ENCODE data around the gene AMPD3. TPM values are rescaled to one million over a fixed set of nuclear protein-coding genes. Genes with fewer than 3 reads are reported as not detected.

The AMPD3 gene
- total RNA-seq, 1 donor from 2014 or later = 3.0 TPM

DNA sequence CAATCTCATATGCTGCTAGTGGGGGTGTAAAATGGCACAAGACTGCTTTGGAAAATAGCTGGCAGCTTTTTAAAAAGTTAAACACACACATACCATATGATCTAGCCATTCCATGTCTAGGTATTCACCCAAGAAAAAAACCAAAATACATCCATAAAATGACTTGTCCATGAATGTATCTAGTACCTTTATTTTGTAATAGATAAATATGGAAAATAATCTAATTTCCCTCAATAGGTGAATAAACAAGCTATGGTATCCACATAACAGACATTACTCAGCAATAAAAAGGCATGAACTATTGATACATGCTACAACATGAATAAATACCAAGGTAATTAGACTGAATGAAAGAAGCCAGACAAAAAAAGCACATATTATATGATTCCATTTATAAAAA lies 63.1 kb downstream of the AMPD3 start:
- H3F3A ChIP-seq (ENCODE audit: low read depth) = no peaks in the 10 kb centered on the region
- no peak for DNase-seq (ENCODE audit: low spot score)
- Mint-ChIP-seq H3K4me3 (no peak overlapping the region), H3K9me3 (no peaks in the 10 kb centered on the region), H3K27me3 (ENCODE audit: insufficient read depth, low read depth) (no peaks in the 10 kb centered on the region), H3K4me1 (no peaks in the 10 kb centered on the region), H3K27ac (no peak overlapping the region), H3K36me3 (peaks cover 4% of the 10 kb centered on the region)
- H4K20me1 ChIP-seq (ENCODE audit: low read depth) = no peaks in the 10 kb centered on the region
- H3K9ac ChIP-seq = no peak overlapping the region
- H3K9me3 ChIP-seq (ENCODE audit: low read depth) = no peaks in the 10 kb centered on the region
- no peaks in the 10 kb centered on the region for H3K79me2 ChIP-seq (ENCODE audit: low read depth)
- H3K4me1 ChIP-seq = no peaks in the 10 kb centered on the region
- no peak overlapping the region for H3K4me3 ChIP-seq
- H3K27ac ChIP-seq = no peak overlapping the region
- no peaks in the 10 kb centered on the region for H3K36me3 ChIP-seq
- H2AFZ ChIP-seq (replicated peaks) = no peak overlapping the region
- H3K4me2 ChIP-seq = no peak overlapping the region
- H3K27me3 ChIP-seq = no peaks in the 10 kb centered on the region
- TF ChIP-seq EZH2phosphoT487 (IDR thresholded peaks at IDR 0.05) (no peak), EZH2 (IDR thresholded peaks at IDR 0.05) (no peak)
- TF ChIP-seq, protein P1, sequence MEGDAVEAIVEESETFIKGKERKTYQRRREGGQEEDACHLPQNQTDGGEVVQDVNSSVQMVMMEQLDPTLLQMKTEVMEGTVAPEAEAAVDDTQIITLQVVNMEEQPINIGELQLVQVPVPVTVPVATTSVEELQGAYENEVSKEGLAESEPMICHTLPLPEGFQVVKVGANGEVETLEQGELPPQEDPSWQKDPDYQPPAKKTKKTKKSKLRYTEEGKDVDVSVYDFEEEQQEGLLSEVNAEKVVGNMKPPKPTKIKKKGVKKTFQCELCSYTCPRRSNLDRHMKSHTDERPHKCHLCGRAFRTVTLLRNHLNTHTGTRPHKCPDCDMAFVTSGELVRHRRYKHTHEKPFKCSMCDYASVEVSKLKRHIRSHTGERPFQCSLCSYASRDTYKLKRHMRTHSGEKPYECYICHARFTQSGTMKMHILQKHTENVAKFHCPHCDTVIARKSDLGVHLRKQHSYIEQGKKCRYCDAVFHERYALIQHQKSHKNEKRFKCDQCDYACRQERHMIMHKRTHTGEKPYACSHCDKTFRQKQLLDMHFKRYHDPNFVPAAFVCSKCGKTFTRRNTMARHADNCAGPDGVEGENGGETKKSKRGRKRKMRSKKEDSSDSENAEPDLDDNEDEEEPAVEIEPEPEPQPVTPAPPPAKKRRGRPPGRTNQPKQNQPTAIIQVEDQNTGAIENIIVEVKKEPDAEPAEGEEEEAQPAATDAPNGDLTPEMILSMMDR (IDR thresholded peaks at IDR 0.05) = no peak

DNA sequence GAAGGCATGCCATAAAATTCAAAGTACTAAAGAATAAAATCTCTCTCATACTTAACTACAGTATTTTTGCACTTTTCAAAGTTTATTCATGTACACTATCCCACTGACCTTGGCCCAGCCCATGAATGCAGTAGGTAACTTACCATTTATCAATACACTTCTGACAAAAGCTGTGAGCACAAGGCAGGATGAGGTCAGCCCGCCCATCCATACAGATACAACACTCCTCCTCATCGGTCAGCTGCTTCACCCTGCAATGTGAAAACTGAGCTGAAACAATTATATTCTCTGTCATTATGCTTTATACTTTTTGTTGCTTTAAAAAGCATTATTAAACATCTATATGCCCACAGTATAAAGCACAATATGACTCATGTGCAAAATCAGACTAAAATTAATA lies 63.8 kb downstream of the AMPD3 start:
- no peak overlapping the region for H3K27ac Mint-ChIP-seq
- H3F3A ChIP-seq (ENCODE audit: low read depth) = no peaks in the 10 kb centered on the region
- no peaks in the 10 kb centered on the region for H3K9me3 ChIP-seq (ENCODE audit: low read depth)
- no peaks in the 10 kb centered on the region for H4K20me1 ChIP-seq (ENCODE audit: low read depth)
- no peak for DNase-seq (ENCODE audit: low spot score)
- no peak overlapping the region for H3K4me3 ChIP-seq
- H3K4me3 Mint-ChIP-seq = no peak overlapping the region
- no peak overlapping the region for H2AFZ ChIP-seq (replicated peaks)
- H3K27me3 Mint-ChIP-seq (ENCODE audit: insufficient read depth, low read depth) = no peaks in the 10 kb centered on the region
- H3K36me3 ChIP-seq = no peaks in the 10 kb centered on the region
- TF ChIP-seq, protein P1 (IDR thresholded peaks at IDR 0.05) = no peak
- TF ChIP-seq EZH2phosphoT487 (IDR thresholded peaks at IDR 0.05) (no peak), EZH2 (IDR thresholded peaks at IDR 0.05) (no peak)
- no peak overlapping the region for H3K4me2 ChIP-seq
- no peaks in the 10 kb centered on the region for H3K4me1 Mint-ChIP-seq
- H3K9ac ChIP-seq = no peak overlapping the region
- no peaks in the 10 kb centered on the region for H3K9me3 Mint-ChIP-seq
- H3K27ac ChIP-seq = no peak overlapping the region
- H3K36me3 Mint-ChIP-seq = peaks cover 6% of the 10 kb centered on the region
- no peaks in the 10 kb centered on the region for H3K4me1 ChIP-seq
- no peaks in the 10 kb centered on the region for H3K27me3 ChIP-seq
- H3K79me2 ChIP-seq (ENCODE audit: low read depth) = no peaks in the 10 kb centered on the region

DNA sequence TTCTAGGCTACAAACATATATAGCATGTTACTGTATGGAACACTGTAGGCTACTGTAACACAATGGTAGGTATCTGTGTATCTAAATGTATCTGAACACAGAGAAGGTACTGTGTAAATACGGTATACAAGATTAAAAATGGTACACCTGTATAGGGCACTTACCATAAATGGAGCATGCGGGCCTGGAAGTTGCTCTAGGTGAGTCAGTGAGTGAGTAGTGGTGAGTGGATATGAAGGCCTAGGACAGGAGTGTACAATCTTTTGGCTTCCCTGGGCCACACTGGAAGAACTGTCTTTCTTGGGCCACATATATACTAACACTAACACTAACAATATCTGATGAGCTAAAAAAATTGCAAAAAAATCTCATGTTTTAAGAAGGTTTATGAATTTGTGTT lies 64.6 kb downstream of the AMPD3 start:
- H3K27ac Mint-ChIP-seq = no peak overlapping the region

More for the DNA sequence above, 64.6 kb downstream of the AMPD3 start:
- H3K4me1 Mint-ChIP-seq = no peaks in the 10 kb centered on the region
- Histone ChIP-seq H3K27ac (no peak overlapping the region), H3K9ac (no peak overlapping the region), H3K9me3 (ENCODE audit: low read depth) (no peaks in the 10 kb centered on the region), H2AFZ (replicated peaks) (no peak overlapping the region), H3K36me3 (peaks cover 3% of the 10 kb centered on the region), H3K4me1 (no peaks in the 10 kb centered on the region), H4K20me1 (ENCODE audit: low read depth) (no peaks in the 10 kb centered on the region), H3K4me3 (no peak overlapping the region), H3F3A (ENCODE audit: low read depth) (no peaks in the 10 kb centered on the region), H3K79me2 (ENCODE audit: low read depth) (no peaks in the 10 kb centered on the region), H3K4me2 (no peak overlapping the region), H3K27me3 (no peaks in the 10 kb centered on the region)
- TF ChIP-seq, protein P1 (IDR thresholded peaks at IDR 0.05) = no peak
- no peak for TF ChIP-seq EZH2phosphoT487 (IDR thresholded peaks at IDR 0.05)
- no peak for TF ChIP-seq EZH2 (IDR thresholded peaks at IDR 0.05)
- peaks cover 7% of the 10 kb centered on the region for H3K36me3 Mint-ChIP-seq
- H3K4me3 Mint-ChIP-seq = no peak overlapping the region
- H3K9me3 Mint-ChIP-seq = no peaks in the 10 kb centered on the region
- H3K27me3 Mint-ChIP-seq (ENCODE audit: insufficient read depth, low read depth) = no peaks in the 10 kb centered on the region
- DNase-seq (ENCODE audit: low spot score) = no peak

Data from neural progenitor cell (in vitro differentiated cells).